OCI-LY3 (cell line): ENCODE measurements around the gene TMEM94.

Experiments used
- CTCF ChIP-seq: fragments of 200-600, 300-600 bp; sonication (generic); IDR thresholded peaks from 2 replicates; pipeline ENCODE4 v1.5.1; 2014; ENCODE audit warnings: antibody characterized with exemption, low read length, low read depth
- EZH2phosphoT487 ChIP-seq: fragments of 200-600 bp; shearing (Covaris generic); IDR thresholded peaks from 2 replicates; pipeline ENCODE4 v1.6.1; 2018; ENCODE audit warnings: antibody characterized with exemption, mixed run types, low read depth

- TF ChIP-seq CTCF (peak; percentile 96), EZH2phosphoT487 (no peak)
Measured at GRCh38 chr17:75515496-75516254, 59.2 kb downstream of the TMEM94 start, which contains the start of gene CASKIN2.
